Limb (tissue), 2 donors: ENCODE results near the gene AHCYL1.
A peak's percentile ranks its signal among the peaks of the same experiment; 100 is the strongest.

Source experiments
- DNase-seq, 2 donors: peaks; one replicate each; pipeline ENCODE4 v3.0.0-alpha.2; 2016; ENCODE audit errors: extremely low spot score in 2 of 2

Gene AHCYL1

DNA sequence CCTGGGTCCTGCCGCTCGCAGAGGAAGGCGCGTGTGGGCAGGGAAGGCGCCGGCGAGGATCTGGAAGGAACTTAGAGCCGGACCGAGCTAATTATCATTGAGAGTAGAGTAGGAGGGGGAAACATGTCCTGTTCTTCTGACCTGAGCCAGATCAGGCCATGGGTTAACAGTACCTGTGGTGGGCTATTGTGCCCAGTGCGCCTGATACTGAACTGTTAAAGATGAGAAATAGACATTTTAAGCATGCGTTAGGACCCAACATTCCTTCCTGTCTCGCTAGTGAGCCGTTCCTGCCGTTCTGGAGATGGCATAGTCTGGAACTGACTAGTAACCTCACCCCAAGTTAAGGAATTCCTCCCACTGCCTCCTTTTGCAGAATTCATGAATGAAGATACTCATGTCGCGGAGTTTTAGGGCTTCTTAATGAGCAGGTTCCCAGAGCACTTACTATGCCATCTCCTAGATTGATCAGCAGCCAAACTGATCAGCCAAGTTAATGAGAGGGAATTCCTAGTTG is 50.7 kb downstream of the AHCYL1 start:
- no peak for DNase-seq

DNA sequence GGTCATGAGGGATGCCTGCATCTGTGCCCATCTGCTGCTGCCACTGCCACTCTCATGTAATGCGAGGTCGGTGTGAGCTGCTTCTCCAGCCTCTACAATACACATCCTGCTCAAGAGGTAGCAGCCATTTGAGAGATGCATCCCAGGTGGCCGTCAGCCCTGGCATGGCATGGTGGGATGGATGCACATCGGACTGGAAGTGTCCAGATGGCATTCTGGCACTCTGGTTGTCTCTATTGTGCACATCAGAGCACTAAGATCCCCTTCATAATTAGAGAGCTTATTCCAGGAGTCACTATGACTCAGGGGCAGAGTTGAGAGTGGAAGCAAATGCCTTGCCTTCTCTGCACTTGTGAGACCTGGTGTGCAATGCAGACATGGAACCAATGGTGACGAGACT is 53.7 kb downstream of the AHCYL1 start:
- DNase-seq = no peak

DNA sequence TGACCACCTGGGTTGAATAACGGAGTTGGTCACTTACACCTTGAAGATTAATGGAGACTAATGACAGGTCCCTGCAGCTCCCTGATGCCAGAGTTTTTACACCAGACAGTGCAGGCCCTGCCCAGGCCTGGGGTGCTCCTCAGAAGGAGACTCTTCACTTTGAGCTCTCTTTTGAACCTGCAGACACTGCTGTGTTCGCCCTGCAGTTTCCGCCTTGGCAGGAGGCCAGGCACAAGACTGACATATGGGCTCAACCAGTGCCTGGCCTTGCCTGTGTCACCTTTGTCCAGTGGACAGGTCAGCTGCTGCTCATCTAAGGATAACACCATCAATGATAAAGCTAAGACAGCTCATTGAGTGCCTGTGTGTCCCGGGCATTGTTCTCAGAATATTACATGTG is 55.1 kb downstream of the AHCYL1 start:
- DNase-seq = no peak

DNA sequence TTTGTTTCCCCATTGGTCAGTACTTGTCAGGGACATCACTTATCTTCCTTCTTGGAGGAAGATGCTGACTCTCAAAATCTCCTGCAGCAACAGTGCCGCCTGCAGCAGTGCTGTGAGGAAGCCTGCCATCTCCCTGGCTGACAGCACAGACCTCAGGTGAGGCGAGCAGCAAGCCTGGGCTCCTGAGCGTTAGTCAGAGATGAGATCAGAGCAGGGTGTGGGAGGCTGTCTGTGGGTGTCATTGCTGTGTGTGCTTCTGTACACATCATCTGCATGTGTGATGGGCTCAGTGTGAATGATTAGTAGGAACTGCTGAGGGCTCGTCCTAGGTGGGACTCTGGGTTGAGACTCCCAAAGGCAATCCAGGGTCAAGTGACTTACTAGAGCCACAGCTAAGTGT is 56.0 kb downstream of the AHCYL1 start:
- DNase-seq = no peak

DNA sequence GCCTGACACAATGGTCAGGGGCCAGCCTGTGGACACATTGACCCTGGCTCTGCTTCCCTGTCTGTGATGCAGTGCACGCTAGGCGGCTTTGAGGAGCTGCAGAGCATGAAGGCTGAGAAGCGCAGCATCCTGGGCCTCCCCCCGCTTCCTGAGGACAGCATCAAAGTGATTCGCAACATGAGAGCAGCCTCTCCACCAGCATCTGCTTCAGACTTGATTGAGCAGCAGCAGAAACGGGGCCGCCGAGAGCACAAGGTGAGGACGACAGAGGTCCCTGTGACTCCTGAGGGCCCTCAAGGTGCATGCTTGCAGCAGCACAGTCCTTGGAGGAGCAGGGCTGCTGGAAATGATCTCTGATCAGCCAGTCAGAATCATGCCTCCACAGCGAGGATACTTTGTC is 58.5 kb downstream of the AHCYL1 start:
- no peak for DNase-seq

DNA sequence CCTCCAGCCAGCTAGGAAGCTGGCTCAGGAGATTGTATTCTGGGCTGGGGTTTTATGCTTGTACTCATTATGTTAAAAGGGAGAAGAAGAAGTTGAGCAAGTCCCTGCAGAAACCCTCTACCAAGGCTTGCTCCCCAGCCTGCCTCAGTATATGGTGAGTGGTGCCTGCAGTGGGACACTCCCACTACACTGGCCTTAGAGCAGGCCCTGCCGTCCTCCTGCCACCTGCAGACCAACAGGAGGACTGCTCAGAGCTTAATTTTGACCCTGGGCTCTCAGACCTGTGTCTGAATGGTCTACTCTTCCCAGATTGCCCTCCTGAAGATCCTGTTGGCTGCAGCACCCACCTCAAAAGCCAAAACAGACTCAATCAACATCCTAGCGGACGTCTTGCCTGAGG is 62.9 kb downstream of the AHCYL1 start:
- no peak for DNase-seq

DNA sequence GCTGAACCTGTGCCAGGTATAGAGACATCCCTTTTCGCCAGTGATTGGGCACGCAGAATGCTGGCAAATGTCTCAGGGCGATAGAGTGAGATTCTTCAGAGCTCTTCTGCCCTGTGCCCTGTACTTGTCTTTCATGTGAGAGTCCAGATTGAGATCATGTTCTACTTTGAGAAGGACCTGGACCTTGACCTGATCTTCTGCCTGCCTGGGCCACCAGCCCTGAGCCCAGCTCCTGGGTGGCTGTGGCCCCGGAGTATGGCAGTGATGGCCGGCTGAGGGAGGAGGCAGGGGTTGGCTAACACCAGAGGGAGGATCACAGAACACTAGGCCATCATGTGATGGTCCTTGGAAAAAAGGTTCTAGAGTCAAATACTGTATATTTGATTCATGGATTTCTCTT is 63.7 kb downstream of the AHCYL1 start:
- no peak for DNase-seq

DNA sequence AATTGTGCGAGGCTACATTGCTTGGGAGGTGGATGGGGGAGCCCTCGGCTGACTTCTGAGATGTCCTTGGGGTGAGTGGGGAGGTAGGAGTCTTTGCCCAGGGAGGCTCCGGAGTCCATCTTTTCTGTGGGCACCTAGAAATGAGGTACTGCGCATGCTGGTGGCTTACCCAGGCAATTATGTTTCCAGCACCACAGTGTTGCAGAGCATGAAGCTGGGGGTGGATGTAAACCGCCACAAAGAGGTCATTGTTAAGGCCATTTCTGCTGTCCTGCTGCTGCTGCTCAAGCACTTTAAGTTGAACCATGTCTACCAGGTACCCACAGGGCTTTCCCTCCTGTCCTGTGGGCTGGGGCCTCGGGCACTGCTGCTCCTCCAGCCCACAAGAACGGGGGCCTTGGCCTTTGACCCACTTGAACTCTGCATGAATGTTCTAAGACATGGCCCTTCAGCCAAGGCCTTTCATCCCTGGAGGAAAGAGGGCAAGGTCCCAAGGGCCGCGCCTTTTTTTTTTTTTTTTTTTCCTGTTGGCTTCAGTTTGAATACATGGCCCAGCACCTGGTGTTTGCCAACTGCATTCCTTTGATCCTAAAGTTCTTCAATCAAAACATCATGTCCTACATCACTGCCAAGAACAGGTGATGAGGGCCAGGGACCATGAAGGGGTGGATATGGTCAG is 64.5 kb downstream of the AHCYL1 start:
- no peak for DNase-seq

DNA sequence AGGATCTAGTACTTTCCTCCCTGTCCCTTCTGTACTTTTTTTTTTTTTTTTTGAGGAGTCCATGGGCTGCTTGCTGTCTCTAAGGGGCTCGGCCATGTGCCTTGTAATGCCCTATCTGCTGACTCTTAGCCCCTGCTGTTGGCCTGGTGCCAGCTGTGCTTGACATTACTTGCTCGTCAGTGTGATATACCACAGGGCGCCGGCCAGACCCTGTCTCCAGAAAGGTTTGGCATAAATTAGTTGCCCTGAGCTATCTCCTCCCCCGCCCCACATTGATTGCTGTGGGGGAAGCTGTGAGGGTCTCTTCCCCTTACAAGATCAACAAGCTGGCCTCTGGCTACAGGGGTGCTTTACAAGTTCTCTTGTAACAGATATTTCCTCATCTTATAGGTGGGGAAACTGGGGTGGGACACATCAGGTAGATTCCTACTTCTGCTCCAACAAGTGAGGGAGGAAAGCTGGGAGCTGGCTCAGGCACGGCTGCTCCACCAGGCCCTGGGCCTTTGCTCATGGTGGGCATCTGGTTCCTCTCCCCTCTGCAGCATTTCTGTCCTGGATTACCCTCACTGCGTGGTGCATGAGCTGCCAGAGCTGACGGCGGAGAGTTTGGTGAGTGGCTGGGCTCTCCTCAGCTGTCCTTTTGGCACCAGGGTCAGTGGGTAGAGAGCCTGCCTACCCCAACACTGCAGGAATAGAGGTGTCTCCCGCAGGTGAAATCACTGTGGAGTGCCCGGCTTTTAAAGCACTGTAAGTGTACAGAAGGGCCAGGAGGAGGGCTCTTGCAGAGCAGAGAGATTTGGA is 65.4 kb downstream of the AHCYL1 start:
- no peak for DNase-seq

DNA sequence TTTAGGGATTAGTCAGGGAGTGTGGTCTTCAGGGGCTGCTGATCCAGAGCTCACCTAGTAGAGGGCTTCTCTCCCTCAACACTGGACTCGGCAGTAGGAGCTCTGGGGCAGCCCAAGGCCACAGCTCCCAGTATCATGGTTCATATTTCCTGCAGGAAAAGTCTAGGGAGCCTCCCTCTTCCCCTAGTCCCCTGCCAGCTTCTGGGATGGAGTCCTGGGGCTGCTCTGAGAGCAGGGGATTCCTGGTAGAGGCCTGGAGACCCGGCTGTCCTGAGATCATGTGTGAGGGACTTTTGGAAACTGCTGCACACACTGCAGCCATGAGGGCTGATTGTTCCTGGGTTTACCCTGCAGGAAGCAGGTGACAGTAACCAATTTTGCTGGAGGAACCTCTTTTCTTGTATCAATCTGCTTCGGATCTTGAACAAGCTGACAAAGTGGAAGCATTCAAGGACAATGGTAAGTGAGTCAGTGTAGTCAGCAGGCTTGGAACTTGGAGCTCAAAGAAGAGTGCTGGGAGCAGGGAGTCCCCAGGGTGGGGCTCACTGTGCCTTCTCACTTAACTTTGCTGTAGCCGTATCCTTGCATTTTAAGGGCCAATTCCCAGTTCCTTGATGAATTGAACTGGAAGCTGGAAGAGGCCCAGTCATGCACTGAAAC is 66.2 kb downstream of the AHCYL1 start:
- no peak for DNase-seq

DNA sequence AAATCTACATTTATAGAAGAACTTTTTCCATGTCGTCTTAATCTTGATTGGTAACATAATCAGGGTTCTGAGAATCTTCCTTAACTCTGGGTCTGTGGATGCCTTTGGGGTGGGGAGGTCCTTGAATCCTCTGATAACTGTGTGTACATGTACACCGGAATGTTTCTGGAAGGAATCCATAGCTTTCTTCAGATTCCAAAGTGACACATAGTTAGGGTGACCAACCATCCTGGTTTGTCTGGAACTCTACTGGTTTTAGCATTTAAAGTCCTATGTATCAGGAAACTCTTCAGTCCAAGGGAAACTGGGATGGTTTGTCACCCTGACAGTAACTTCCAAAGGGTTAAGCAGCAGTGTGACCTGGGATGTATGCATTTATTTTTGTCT is 66.7 kb downstream of the AHCYL1 start:
- DNase-seq = no peak

DNA sequence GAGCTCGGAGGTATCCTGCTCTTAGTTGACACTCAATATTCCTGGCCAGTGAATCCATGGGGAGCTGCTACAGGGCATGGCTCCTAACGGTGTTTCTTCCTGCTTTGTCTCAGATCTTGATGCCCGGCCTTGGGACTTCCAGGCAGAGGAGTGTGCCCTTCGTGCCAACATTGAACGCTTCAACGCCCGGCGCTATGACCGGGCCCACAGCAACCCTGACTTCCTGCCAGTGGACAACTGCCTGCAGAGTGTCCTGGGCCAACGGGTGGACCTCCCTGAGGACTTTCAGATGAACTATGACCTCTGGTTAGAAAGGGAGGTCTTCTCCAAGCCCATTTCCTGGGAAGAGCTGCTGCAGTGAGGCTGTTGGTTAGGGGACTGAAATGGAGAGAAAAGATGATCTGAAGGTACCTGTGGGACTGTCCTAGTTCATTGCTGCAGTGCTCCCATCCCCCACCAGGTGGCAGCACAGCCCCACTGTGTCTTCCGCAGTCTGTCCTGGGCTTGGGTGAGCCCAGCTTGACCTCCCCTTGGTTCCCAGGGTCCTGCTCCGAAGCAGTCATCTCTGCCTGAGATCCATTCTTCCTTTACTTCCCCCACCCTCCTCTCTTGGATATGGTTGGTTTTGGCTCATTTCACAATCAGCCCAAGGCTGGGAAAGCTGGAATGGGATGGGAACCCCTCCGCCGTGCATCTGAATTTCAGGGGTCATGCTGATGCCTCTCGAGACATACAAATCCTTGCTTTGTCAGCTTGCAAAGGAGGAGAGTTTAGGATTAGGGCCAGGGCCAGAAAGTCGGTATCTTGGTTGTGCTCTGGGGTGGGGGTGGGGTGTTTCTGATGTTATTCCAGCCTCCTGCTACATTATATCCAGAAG is 69.2 kb downstream of the AHCYL1 start:
- peak; percentile 28 to 86 for DNase-seq

DNA sequence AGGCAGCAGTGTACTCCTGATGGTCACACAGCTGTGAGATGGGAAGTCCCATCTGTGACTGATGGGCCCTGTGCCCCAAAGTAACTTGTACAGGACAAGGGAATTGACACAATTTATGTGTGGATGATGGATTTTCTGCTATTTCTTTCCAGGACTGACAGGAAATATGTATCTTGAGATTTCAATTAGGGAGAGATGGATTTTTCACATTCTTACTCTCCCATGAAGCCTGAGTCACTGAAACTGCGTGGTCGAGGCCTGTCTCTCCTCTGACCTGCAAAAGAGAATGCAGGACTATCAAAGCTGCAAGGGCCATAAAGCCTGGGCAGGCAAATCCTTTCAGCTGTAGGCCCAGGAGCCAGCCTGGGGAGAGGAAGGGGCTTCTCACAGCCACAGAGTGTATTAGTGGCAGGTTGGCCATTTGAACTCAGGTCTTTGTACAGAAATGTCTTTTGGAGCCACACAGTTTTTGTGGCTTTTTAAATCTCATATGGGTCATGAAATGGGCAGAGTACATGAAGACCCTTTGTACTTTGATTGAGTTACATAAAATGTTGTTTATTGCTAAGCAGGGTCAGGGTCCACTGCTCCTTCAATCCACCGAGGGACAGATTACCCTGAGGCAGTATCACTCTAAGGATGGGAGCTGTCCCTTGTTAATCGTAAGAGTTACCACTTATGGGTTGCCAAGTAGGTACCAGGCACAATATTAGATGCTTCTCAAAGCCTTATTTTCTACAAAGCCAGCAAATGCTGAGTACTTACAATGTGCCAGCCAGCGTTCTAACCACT is 71.1 kb downstream of the AHCYL1 start:
- DNase-seq = no peak

DNA sequence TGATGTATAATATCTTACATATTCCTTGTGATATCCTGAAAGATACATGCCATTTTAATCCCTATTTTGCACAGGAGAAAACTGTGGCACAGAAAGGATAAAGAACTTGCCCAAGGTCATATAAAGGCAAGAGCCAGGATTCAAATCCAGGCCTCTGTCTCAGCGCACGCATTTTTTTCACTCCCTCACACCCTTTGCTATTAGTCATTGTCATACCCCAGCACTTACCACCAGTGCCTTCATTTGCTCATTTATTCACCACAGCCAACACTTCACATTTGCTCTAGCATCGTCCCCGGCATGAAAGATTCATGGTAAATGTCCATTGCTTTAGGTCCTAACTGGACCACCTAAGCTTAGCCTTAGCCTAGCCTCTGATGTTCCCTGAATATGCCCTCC is 71.7 kb downstream of the AHCYL1 start:
- no peak for DNase-seq

DNA sequence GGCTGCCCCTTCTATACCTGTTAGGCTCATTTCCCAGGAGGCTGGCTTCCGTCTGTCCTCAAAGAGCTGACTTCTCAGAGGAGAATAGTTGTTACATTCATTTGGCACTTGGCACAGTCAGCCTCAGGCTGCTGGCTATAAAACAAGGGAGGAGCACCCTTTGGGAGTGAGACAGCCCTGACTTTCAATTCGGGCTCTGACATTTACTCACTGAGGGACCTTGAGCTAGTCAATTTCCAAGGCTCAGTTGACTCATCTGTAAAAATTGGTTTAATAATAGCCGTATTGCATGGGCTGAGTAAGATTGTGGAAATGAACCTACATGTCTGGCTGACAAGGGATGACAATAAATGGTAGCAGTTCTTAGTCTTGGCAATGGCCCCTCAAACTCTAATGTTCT is 72.2 kb downstream of the AHCYL1 start:
- no peak for DNase-seq

DNA sequence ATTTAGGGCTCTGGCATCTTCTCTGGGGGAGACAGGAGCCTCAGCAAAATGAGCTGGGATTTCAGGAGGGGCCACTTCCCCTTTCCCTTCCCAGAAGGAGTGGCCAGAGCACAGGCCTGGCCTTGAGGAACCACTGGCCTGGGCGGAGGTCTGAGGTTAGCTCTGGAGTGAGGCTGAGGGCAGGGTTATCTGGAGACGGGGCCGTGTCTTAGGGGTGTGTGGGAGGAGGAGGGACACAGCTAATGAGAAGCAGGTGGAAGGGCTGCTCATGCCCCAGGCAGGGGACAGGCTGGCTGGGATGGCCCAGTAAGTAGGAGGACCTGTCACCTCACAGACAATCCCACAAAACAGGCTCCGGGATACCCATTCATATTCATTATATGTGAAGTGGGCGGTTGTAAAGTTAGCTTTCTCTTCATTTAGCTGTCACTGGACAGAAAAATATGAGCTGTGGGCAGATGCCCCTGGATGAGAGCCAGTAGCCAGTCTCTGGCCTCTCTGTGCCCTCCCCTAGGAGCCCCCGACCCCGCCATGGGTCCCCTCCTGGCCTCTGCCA is 73.5 kb downstream of the AHCYL1 start:
- DNase-seq = no peak

DNA sequence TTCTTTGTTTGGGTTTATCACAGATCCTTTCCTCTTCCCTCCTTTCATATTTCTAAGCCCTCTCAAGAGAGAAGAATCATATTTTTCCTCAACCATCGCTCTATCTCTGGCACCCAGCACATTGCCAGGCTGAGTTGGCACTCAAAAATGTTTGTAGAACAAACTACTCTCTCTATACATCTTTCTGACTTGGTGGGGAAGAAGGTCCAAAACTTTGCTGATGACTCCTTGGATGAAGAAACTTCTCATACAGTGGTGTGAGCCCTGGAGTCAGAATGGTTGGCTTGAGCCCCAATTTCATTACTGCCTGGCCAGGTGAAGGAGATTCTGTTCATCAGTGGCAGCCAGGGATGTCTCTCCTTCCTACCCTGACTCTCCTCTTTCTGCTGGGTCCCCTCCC is 74.0 kb downstream of the AHCYL1 start:
- no peak for DNase-seq

DNA sequence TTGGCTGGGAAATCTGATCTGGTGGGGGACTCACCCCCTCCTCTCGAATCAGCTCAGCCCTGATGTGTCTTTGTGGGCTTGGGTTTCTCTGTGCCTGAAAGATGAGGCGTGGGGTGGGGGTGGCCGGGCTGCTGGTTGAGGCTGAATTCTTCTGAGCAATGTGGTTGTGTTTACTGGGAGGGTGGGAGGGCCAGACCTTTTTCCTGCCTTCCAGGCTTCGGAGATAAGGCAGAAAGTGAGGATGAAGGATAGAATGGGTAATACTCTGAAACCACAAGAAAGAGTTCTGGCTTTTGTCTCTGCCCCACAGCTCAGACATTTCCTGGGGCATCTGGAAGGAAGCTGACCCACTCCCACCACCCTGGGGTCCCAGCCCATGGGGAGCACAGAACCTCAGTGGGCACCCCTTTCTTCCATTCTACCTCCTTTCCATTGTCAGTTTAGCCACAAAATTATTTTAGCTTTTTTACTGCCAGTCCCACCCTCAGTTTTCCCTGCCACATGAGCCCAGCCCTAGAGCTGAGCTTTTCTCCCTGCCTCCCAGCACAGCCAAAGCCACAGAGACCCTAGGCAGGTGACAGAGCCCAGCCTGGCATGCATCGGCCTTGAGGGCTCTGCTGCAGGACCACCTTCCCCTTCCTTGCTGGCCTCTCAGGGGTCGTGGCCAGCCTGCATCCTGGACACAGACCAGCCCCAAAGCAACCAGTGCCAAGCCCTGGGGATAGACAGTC is 74.7 kb downstream of the AHCYL1 start:
- DNase-seq = no peak

DNA sequence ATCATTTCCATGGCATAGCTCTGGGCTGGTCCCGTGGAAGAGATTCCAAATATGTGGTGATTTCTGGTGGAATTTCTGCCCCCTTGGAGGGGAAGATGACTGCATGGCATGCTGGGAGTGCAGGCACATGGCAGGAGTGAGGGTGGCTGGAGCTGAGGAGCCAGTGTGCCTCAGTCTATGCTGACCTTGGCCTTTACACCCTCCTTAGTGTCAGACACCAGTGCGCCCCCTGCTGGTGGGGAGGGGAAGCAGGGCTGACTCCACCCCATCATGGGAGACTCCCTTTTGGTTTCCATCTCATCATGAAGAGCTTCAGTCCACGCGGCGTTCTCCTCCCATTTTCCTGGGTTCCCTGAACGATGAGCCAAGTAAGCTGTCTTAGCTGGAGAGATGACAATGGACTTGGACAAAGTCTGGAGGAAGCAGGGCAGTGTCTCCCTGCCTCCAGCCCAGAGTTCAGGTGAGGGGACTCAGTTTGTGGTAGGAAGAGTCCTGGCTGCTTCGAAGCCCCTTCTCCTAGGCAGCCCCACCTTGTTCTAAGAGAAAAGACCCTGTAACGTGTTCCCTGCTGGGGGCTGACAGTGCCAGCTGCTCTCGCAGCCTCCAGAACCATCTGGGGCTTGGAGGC is 75.6 kb downstream of the AHCYL1 start:
- DNase-seq = no peak
